Activated T-helper 17 cell treated with anti-CD3 and anti-CD28 coated beads, Interleukin-2, amount 50 U/mL, for 72 hours (primary cell): ENCODE data around the gene MRPS23. TPM values are rescaled to one million over a fixed set of nuclear protein-coding genes. Genes with fewer than 3 reads are reported as not detected.

Source experiments
- ATAC-seq: fragments of 150-1000 bp; cut with Tn5 transposase; replicated peaks from 2 replicates; pipeline ENCODE4 v1.10.0; 2021; ENCODE audit warnings: mild to moderate bottlenecking, moderate library complexity
- H3K27ac Mint-ChIP-seq: one replicate; pipeline ENCODE4 v1.8.0; 2022; ENCODE audit warnings: mixed read lengths
- H3K27me3 Mint-ChIP-seq: one replicate; pipeline ENCODE4 v1.8.0; 2022; ENCODE audit warnings: mixed read lengths
- H3K36me3 Mint-ChIP-seq: one replicate; pipeline ENCODE4 v1.8.0; 2022; ENCODE audit warnings: low read depth, mild to moderate bottlenecking, mixed read lengths
- H3K4me1 Mint-ChIP-seq: one replicate; pipeline ENCODE4 v1.8.0; 2022; ENCODE audit warnings: mixed read lengths
- H3K4me3 Mint-ChIP-seq: one replicate; pipeline ENCODE4 v1.8.0; 2022; ENCODE audit warnings: mild to moderate bottlenecking, mixed read lengths
- H3K9me3 Mint-ChIP-seq: one replicate; pipeline ENCODE4 v1.8.0; 2022; ENCODE audit warnings: mixed read lengths
- total RNA-seq, 2 donors: library from RNA; stranded (reverse); gene quantifications; one replicate each; pipeline ENCODE4 v1.2.3, GENCODE V29; 2022

MRPS23 gene
- 10 to 100 TPM; 27.5 to 48.5 TPM for total RNA-seq

DNA sequence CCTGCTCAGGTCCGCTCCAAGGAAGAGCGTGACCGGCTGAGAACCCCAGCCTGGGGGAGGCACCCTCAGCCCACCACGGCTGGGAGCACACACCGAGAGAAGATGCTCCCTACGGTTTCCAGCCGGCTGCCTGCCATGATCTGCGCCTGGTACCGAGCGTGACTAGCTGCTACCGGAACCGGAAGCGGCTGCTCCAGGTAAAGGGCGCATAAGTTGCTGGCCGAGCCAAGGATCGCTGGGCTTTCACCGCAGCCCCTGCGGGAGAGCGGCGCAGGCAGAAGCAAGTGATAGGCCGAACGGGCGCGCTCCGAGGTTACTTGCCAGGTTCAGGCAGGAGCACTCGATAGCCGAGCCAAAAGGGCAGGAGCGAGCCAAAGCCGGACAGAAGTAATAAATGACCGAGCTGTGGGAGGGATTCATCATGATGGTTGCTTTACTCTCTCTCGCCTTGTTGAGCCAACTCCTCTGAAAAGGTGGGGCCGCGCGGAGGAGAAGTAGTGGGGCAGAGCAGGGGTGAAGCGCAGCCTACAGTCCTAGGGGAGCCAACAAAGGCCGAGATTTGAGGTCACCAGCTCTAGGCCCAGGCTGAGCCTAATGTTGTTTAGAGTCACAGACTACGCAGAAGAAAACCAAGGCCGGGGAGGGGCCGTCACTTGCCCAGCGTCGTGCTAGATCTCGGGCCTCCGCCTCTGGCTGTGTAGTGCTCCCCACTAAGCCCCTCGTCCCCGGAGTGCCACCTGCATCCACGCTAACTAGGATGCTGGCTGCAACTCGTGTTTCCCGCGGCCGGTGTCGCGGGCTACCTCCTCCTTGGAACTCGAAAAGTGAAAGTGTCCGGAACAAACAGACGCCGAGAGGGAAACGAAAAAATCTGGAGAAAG is at the start of gene MRPS23:
Gene MRPS23, minus strand, starts transcription at position 171 of the 881 bp plus-strand sequence. Its CDS starts 34 bp downstream, at position 137.
- ATAC-seq: peak; percentile 93
- Mint-ChIP-seq H3K4me3 (peak within 1 kb of the TSS; percentile 99), H3K4me1 (peaks cover 21% of the 10 kb centered on the region), H3K36me3 (peaks cover 51% of the 10 kb centered on the region), H3K27me3 (no peaks in the 10 kb centered on the region), H3K9me3 (no peaks in the 10 kb centered on the region), H3K27ac (peak within 1 kb of the TSS; percentile 99)

DNA sequence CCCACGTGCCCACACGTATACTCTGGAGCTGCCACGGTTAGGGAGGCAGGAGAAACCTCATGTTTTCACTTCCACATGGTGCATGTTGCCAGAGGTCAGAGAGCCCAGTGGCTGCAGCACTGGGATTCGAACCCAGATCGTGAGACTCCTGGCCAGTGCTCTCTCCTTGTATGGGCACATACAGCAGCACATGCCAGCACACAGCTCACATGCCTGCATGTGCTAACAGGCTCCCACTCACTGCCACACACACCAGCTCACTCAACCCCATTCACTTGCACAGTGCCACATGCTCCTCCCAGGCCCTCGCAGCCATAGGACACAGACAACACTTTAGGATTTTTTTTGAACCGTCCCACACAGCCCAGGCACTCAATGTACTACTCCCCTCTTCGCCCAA is 49.5 kb upstream of the MRPS23 start:
- H3K27me3 Mint-ChIP-seq: peaks cover 3% of the 10 kb centered on the region

DNA sequence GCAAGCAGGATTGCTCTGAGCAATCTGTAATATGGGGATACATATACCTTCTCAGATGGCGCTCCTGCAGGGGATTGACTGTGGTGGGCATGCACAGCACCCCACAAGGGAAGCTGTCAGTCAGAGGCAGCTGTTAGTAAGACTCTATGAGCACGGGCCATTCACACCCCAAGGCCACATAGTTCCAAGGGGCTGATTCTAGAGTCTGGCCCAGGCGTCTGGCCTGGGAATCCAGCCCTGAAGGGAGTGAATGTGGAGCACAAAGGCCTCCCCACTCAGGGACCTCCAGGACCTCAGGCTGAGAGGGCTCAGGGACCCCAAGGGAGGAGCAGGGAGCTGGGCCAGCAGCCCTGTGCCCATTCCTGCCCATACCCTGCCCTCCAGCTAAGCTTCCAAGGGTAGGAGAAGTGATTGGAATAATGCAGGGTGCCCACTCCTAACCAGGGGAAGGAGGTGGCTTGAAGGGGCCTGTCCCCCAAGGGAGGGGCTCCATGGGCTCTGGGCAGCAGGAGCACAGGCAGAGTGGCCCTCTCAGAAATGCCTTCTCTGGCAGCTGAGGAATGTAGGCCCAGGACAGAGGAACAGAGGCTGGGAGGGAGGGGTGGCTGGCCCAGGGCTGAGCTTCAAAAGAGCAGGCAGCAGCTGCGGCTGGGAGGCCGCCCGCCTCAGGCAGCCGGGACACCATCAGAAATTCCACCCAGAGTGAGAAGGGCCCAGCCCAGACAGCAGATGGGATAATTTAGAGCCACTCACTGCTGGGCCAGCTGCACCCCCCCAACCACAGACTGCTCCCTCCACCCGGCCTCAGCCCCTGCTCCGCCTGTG is 48.9 kb upstream of the MRPS23 start:
- Mint-ChIP-seq H3K9me3 (no peaks in the 10 kb centered on the region), H3K4me1 (peaks cover 5% of the 10 kb centered on the region), H3K4me3 (no peak overlapping the region), H3K27me3 (peaks cover 3% of the 10 kb centered on the region), H3K27ac (no peak overlapping the region), H3K36me3 (no peaks in the 10 kb centered on the region)
- ATAC-seq: no peak

More for the DNA sequence above, 49.5 kb upstream of the MRPS23 start:
- ATAC-seq: no peak
- H3K4me1 Mint-ChIP-seq: peaks cover 5% of the 10 kb centered on the region
- H3K27ac Mint-ChIP-seq: no peak overlapping the region
- no peaks in the 10 kb centered on the region for H3K9me3 Mint-ChIP-seq
- H3K36me3 Mint-ChIP-seq: no peaks in the 10 kb centered on the region
- no peak overlapping the region for H3K4me3 Mint-ChIP-seq

DNA sequence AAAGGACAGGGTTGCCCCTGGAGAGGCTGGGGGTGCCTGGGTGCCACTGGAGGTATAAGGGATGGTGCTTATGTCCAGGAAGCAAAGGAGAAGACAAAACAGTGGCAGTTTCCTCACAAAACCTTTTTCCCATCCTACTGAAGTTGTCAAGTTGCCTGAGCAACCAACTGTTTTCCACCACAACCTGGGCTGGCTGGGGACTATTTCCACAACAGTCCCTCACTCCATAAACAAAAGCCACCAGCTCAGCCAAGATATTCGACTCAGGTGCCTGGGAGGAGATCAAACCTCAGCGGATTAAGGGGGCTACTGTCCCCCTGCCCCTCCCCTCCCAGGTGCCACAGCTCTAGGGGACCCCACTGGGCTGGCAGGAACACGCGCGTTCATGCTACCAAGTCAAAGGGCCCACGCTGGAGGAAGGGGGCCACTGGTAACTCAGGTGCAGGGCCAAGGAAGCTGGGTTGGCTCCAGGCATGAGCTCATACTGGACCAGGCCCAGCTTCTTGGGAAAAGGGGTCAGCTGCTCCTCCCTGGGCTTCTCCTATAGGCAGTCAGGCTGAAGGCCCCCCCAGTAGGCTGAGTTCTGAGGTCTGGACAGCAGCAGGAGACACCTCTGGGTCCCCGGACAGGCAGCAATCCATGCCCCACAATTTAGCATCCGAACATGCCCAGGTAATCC is 45.7 kb upstream of the MRPS23 start:
- Mint-ChIP-seq H3K9me3 (no peaks in the 10 kb centered on the region), H3K4me3 (no peak overlapping the region), H3K27ac (no peak overlapping the region), H3K36me3 (no peaks in the 10 kb centered on the region), H3K4me1 (peaks cover 5% of the 10 kb centered on the region), H3K27me3 (peaks cover 3% of the 10 kb centered on the region)
- ATAC-seq: no peak

DNA sequence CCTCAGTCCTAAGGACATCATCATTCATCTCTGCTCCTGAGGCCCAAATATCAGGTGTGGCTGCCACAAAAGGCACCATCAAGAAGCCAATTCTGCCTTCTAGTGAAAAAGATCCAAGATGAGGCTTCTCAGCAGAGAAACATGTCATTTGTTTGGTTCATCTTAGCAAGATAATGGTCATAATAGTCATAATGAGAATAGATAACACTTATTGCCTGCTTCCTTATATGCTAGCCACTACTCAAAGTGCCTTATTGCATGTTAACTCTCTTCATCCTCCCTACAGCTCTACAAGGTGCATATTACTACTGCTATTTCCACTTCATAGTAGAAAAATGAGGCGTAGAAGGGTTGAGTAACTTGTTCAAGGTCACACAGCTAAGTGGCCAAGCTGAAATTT is 45.0 kb upstream of the MRPS23 start:
- Mint-ChIP-seq H3K27ac (no peak overlapping the region), H3K4me3 (no peak overlapping the region), H3K4me1 (peaks cover 5% of the 10 kb centered on the region), H3K9me3 (no peaks in the 10 kb centered on the region), H3K27me3 (peaks cover 3% of the 10 kb centered on the region), H3K36me3 (no peaks in the 10 kb centered on the region)
- no peak for ATAC-seq

DNA sequence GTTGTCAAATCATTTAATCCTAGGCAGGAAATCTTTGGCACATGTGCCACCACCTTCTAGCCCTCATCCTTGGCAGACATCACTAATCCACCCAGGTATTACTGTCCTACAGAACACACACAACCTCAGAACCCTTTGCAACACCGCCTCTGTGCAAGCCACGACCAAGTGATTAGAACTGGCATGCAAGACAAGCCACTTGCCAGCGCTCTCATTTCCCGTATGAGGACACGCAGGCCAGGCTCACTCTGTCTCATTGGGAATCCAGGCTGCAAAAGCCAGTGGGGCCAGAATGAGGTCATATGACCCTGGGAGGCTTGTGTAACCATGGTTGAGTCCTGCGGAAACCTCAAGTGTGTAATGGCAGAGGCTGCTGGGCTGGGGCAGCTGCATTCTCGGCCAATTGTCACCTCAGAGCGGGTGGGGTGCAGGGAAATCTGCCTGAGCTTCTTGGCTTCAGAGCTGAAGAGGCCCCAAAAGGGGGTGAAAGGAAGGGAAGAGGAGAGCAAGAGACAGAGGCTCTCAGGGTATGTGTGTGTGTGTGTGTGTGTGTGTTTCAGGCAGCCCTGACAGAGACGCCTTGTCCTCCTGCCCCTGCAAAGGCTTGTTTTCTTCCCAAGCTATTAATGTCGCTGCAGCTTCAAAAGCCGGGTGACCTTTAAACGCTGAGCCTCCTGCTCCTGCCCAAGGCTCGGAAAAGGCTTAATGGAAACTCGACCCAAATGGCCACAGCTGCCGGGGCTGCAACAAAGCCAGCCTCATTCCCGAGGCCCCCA is 43.2 kb upstream of the MRPS23 start:
- Mint-ChIP-seq H3K27ac (no peak overlapping the region), H3K4me1 (no peaks in the 10 kb centered on the region), H3K27me3 (peaks cover 3% of the 10 kb centered on the region), H3K36me3 (no peaks in the 10 kb centered on the region), H3K9me3 (no peaks in the 10 kb centered on the region), H3K4me3 (no peak overlapping the region)
- peak; percentile 14 for ATAC-seq

DNA sequence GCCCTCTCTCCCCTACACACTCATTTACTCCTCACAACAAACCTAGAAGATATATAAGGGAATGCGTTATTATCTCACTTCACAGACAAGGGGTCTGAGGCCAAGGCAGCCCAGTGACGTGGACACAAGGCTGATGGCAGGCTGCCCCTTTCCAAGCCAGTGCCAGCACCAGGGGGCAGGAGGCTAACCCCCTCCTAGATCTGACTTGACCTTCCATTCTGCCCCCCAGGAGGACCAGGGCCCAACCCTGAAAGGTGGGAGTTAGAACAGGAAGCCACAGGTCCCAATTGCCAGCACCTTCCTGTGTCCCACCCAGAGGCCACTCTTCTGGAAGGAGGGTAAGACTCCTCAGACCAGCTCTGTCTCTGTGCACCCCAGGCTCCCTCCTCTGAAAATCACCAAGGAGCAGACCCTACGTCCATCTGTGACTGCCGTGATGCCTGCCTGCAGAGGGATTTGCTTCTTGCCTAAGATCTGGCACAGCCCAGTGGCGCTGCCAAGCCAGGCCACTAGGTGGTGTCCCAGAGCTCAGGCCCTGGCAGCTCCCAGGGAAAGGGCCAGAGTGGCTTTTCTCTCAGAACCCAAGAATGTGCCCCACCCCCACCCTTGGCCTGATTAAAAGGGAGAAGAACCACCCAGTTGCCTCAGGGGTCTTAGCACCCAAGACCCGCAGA is 42.4 kb upstream of the MRPS23 start:
- ATAC-seq: peak; percentile 94
- no peak overlapping the region for H3K27ac Mint-ChIP-seq
- H3K27me3 Mint-ChIP-seq: peaks cover 3% of the 10 kb centered on the region
- H3K36me3 Mint-ChIP-seq: no peaks in the 10 kb centered on the region
- no peaks in the 10 kb centered on the region for H3K4me1 Mint-ChIP-seq
- no peaks in the 10 kb centered on the region for H3K9me3 Mint-ChIP-seq
- no peak overlapping the region for H3K4me3 Mint-ChIP-seq

DNA sequence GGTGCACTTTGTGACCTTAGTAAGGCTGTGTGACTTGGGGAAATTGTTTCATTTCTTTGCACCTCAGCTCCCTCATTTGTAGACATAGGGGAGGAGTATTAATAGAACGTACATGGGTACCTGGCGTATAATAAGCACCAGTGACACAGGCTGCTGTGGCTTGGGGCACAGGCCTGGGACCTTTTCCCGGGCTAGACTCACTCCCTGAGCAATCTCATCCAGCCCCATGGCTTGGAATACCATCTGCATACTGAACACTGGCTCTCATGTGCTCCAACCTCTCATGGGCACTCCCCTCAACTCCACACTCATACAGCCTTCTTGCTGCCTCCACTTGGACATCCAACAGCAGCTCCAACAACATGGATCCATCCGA is 41.0 kb upstream of the MRPS23 start:
- Mint-ChIP-seq H3K36me3 (no peaks in the 10 kb centered on the region), H3K4me1 (no peaks in the 10 kb centered on the region), H3K27ac (no peak overlapping the region), H3K9me3 (no peaks in the 10 kb centered on the region), H3K4me3 (no peak overlapping the region), H3K27me3 (no peaks in the 10 kb centered on the region)
- ATAC-seq: no peak

DNA sequence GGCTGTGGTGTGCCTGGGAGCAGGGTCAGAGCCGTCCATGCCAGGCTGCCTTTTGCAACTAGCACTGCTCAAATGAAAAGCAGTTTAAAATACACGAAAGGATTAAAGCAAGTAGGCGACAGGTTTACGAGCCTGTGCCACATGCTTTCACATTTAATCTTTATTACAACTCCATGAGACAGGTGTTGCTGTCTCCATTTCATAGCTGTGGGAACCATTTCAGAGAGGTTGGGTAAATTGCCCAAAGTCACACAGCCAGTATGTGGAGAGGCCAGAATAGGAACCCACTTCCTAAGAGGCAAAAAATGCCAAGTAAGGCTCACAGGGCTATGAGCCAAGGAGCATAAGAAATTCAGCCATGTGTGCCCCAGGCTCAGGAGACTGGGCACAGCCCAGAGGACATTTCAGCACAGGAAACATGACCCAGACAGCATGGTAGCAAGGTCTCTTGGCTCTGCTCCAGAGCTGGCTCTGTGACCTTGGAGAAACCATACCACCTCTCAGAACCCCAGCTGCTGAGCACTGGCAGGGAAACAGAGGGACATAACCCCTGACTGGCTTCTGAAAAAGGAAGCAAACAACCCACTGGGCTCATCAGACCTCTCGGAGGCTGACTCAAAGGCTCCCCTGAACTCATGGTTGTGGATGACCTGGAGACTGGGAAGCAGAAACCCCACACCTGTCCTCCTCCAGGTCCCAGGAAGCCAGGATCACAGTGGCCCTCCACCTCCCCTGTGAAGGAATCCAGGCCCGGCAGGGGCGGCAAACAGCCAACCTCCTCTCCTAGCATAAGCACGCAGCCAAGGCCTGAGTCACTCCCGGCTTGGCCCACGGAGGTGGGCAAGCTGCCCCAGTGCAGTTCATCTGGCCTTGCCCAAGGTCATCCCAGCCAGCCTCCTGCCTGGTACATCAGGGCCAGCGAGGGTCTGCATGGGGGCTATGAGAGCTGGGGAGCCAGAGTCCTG is 40.3 kb upstream of the MRPS23 start:
- Mint-ChIP-seq H3K4me3 (no peak overlapping the region), H3K27me3 (no peaks in the 10 kb centered on the region), H3K27ac (no peak overlapping the region), H3K9me3 (no peaks in the 10 kb centered on the region), H3K36me3 (no peaks in the 10 kb centered on the region), H3K4me1 (no peaks in the 10 kb centered on the region)
- ATAC-seq: no peak

DNA sequence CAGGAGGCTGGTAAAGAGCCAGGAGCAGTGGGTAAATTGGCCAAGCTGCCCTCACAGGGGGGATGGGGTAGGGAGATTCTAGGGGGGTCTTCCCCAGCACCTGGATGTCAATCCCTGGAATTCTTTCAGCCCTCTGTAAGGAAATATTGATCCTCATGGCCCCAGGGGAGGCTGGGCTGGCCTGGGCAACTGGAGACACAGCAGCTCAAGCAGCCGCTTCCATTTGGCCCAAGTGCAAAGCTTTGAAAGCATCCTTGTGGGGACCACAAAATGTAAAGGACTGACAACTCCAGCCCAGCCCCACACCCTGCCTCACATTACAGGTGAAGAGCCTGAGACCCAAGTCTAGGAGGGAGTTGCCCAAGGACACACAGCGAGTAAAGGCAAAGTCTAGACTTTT is 39.4 kb upstream of the MRPS23 start:
- Mint-ChIP-seq H3K27me3 (no peaks in the 10 kb centered on the region), H3K27ac (no peak overlapping the region), H3K9me3 (no peaks in the 10 kb centered on the region), H3K4me1 (no peaks in the 10 kb centered on the region), H3K36me3 (no peaks in the 10 kb centered on the region), H3K4me3 (no peak overlapping the region)
- no peak for ATAC-seq

DNA sequence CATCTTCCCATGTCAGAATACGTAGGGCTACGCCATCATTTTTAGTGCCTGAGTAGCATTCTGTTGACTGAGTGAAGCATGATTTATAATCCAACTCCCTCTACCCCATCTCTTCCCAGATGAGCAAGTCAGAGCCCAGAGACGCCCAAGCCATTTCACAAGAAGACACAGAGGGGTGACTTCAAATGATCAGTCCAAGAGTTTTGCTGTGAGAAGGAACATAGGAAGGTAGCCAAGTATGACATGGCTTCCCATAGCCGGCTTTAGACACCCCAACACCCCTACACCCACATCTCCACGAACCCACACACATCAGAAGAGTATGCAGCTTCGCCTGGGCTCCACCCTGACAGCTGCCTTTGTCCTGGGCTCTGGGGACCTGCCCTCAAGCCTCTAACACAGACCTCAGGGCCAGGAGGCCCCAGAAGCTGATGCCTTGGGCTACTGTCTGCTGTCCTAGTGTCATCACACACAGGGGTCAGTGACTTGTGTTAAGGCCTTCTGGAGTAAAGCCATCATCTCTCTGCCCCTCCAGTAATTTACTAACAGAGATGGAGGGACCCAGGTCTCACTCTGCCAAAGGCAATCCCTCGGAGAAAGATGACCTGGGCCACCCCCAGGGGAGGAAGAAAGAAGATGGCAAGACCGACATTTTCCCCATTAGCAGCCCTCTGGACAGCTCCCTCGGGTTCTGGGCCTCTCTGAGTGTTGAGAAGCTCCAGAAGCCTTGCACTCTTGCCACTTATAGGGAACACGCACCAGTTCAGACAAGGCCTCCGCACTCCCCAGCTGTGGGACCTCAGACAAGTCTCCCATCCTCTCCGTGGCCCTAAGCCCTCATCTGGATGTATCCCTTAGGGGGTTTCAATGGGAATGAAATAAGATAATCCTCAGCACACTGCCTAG is 38.7 kb upstream of the MRPS23 start:
- Mint-ChIP-seq H3K36me3 (no peaks in the 10 kb centered on the region), H3K4me3 (no peak overlapping the region), H3K27me3 (no peaks in the 10 kb centered on the region), H3K9me3 (no peaks in the 10 kb centered on the region), H3K27ac (no peak overlapping the region), H3K4me1 (no peaks in the 10 kb centered on the region)
- no peak for ATAC-seq

DNA sequence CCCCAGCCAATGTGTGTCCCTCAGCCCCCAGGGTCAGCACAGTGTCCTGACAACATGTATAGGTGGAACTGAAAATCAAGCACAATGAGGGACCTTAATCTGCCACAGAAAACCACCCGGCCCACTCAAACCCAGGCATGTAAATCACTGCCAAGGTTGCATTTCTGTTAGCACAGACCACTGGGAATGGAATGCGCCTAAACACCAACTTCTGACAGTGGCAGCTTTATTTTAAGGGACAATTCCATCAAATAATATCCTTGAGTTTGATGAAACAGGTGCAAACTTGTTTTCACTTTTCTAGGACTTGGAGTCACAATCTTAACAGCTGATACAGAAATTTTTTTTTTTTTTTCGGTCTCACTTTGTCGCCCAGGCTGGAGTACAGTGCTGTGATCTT is 37.3 kb upstream of the MRPS23 start:
- Mint-ChIP-seq H3K36me3 (no peaks in the 10 kb centered on the region), H3K27ac (no peak overlapping the region), H3K9me3 (no peaks in the 10 kb centered on the region), H3K27me3 (no peaks in the 10 kb centered on the region), H3K4me1 (no peaks in the 10 kb centered on the region), H3K4me3 (no peak overlapping the region)
- ATAC-seq: no peak
